ENCODE measurements around the gene ACAT2.
"Not testable (repeated sequence)": the region's sequence is repeated elsewhere in the genome, so short reads cannot be mapped to it uniquely, and the experiment has no call there.

The ACAT2 gene

DNA sequence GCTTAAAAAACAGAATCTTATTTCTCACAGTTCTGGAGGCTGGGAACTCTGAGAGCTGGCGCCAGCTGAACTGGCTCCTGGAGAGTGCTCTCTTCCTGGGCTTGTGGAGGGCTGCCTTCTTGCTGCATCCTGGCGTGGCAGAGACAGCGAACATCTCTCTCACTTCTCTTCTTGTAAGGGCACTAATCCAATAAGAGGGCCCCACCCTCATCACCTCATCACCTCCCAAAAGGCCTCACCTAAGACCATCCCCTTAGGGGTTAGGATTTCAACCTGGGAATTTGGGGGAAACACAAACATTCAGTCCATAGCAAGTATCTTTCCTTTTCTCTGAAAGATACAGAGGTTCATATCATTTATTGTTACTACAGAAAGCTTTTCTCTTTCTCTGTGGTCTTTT lies 62.1 kb downstream of the ACAT2 start:
- DNase-seq (ENCODE audit: low read depth): no peak
- TF ChIP-seq, protein P1, sequence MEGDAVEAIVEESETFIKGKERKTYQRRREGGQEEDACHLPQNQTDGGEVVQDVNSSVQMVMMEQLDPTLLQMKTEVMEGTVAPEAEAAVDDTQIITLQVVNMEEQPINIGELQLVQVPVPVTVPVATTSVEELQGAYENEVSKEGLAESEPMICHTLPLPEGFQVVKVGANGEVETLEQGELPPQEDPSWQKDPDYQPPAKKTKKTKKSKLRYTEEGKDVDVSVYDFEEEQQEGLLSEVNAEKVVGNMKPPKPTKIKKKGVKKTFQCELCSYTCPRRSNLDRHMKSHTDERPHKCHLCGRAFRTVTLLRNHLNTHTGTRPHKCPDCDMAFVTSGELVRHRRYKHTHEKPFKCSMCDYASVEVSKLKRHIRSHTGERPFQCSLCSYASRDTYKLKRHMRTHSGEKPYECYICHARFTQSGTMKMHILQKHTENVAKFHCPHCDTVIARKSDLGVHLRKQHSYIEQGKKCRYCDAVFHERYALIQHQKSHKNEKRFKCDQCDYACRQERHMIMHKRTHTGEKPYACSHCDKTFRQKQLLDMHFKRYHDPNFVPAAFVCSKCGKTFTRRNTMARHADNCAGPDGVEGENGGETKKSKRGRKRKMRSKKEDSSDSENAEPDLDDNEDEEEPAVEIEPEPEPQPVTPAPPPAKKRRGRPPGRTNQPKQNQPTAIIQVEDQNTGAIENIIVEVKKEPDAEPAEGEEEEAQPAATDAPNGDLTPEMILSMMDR (IDR thresholded peaks at IDR 0.05; ENCODE audit: low read length, missing control alignments): no peak
- H3K4me3 ChIP-seq (replicated peaks; ENCODE audit: low read depth, low read length): no peak overlapping the region

DNA sequence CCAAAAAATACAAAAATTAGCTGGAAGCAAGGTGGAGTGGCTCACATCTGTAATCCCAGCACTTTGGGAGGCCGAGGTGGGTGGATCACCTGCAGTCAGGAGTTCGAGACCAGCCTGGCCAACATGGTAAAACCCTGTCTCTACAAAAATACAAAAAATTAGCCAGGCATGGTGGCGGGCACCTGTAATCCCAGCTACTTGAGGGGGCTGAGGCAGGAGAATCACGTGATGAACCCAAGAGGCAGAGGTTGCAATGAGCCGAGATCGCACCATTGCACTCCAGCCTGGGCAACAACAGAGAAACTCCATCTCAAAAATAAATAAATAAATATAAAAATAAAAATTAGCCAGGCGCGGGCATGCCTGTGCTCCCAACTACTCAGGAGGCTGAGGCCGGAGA lies 62.8 kb downstream of the ACAT2 start:
- not testable (repeated sequence) for DNase-seq (ENCODE audit: low read depth); H3K4me3 ChIP-seq (replicated peaks; ENCODE audit: low read depth, low read length)

DNA sequence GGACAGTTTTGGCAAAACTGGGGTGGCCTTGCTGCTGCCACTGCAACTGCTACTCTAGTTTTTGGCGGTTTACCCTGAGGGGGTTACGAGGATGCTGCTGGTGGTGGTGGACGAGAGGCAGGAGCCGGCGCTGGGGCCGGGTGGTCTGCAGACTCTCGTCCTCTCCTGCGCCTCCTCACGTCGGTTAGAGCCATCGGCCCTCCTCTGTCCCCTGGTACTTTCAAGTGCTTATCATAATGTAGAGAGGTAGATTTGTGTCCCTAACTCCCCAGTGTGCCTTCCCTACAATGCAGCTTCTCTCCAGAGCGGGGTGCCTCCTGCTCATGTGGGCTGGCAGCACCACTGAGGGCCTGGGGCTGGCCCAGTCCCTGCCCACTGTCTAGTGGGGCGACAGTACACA lies 64.2 kb downstream of the ACAT2 start:
- DNase-seq (ENCODE audit: low read depth): no peak
- TF ChIP-seq, protein P1 (IDR thresholded peaks at IDR 0.05; ENCODE audit: low read length, missing control alignments): no peak
- H3K4me3 ChIP-seq (replicated peaks; ENCODE audit: low read depth, low read length): no peak overlapping the region

DNA sequence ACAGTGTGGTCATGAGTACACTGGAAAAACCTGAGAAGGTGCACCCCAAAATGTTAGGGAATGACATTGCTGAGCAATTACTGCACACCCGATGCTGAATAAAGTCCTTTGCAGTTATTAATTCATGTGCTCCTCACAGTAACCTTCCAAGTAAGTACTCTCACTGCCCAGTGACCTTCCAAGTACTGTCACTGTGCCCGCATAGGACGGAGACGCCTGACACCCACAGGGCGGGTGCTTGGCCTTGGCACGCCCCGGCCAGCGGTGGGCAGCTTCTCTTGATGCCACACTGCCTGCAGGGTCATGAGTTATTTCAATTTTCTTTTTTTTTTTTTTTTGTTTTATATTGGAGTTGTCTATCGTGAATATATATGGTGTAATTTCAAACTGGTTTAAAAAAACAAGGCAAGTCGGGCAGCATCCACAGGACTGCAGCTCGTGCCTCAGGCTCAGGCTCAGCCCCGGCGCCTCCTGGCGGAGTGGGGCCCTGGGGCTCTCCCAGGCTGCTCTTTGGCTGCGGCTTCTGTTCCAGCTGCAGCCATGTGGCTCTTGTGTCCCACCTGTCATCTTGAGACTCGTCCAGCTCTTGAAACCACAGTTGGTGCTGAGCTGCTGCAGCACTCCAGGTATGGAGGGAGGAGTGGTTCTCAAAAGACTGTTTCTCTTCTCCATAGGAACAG lies 65.3 kb downstream of the ACAT2 start:
- DNase-seq (ENCODE audit: low read depth): no peak

DNA sequence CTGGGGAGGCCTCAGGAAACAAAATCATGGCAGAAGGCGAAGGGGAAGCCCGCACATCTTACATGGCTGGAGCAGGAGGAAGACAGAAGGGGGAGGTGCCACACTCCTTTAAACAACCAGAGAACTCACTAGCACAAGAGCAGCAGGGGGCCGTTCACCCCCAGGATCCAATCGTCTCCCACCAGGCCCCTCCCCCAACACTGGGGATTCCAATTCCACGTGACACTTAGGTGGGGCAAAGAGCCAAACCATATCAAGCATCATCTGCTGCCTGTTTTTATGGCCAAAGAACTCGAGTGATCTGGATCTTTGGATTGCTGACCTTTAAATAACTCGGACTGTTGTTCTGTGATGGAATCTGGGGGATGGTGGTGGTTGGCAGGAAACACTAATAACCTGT lies 66.2 kb downstream of the ACAT2 start:
- TF ChIP-seq, protein P1 (IDR thresholded peaks at IDR 0.05; ENCODE audit: low read length, missing control alignments): no peak
- no peak for DNase-seq (ENCODE audit: low read depth)
- H3K4me3 ChIP-seq (replicated peaks; ENCODE audit: low read depth, low read length): no peak overlapping the region

More for the DNA sequence above, 65.3 kb downstream of the ACAT2 start:
- TF ChIP-seq, protein P1 (IDR thresholded peaks at IDR 0.05; ENCODE audit: low read length, missing control alignments): no peak
- H3K4me3 ChIP-seq (replicated peaks; ENCODE audit: low read depth, low read length): no peak overlapping the region

Measured in fibroblast of pulmonary artery (primary cell).